ENCODE measurements around the gene MCM9. TPM values are rescaled to one million over a fixed set of nuclear protein-coding genes. Genes with fewer than 3 reads are reported as not detected.

MCM9 gene
- total and polyA plus RNA-seq, 2 of the 13 experiments (the other 11 are each of a cell fraction or from before 2014, with no cell fraction given) = 3.8 to 17.2 TPM

- 91% methylated on average over 5 of the region's 5 CpGs for WGBS (ENCODE audit: low lambda C conversion rate)
- ATAC-seq = no peak
- TF ChIP-seq ATF6 (CRISPR knock-in tag; conservative IDR thresholded peaks at IDR 0.05) = no peak
- TF ChIP-seq EP300 (IDR thresholded peaks at IDR 0.05; ENCODE audit: low read depth in 2 of 2, low read length in 2 of 2) = peak in 1 of 2 experiments; percentile 87; a peak in 1 of 4 replicates
- TF ChIP-seq EP300 (CRISPR knock-in tag; IDR thresholded peaks at IDR 0.05; ENCODE audit: borderline replicate concordance) = no peak
- TF ChIP-seq CREB1 (IDR thresholded peaks at IDR 0.05) = no peak
- TF ChIP-seq CREB1 (CRISPR knock-in tag; IDR thresholded peaks at IDR 0.05) = no peak
- TF ChIP-seq ZKSCAN8 (CRISPR knock-in tag; IDR thresholded peaks at IDR 0.05; ENCODE audit: borderline replicate concordance) = no peak
- TF ChIP-seq ZNF670 (CRISPR knock-in tag; IDR thresholded peaks at IDR 0.05; ENCODE audit: borderline replicate concordance) = no peak
- TF ChIP-seq ZMAT3 (CRISPR knock-in tag; conservative IDR thresholded peaks at IDR 0.05) = no peak
- no peak for TF ChIP-seq KDM5A (IDR thresholded peaks at IDR 0.05; ENCODE audit: borderline replicate concordance, low read length)
- TF ChIP-seq RBAK (CRISPR knock-in tag; IDR thresholded peaks at IDR 0.05) = no peak
- TF ChIP-seq PTBP1 (IDR thresholded peaks at IDR 0.05; ENCODE audit: low read depth, low read length, poor library complexity, severe bottlenecking) = no peak
- no peak for TF ChIP-seq RARA (CRISPR knock-in tag; IDR thresholded peaks at IDR 0.05)
- peak; percentile 100 for TF ChIP-seq CEBPG (CRISPR knock-in tag; IDR thresholded peaks at IDR 0.05)
- no peak for TF ChIP-seq YEATS2 (CRISPR knock-in tag; IDR thresholded peaks at IDR 0.05; ENCODE audit: borderline replicate concordance)
- peak; percentile 49; the same call in 1 of the 2 replicates for TF ChIP-seq SMC3 (IDR thresholded peaks at IDR 0.05; ENCODE audit: low read length)
- no peak for TF ChIP-seq ZNF629 (CRISPR knock-in tag; conservative IDR thresholded peaks at IDR 0.05)
- no peak for TF ChIP-seq TFAP4 (IDR thresholded peaks at IDR 0.05; ENCODE audit: borderline replicate concordance, low read depth)
- no peak for TF ChIP-seq IRF1 (CRISPR knock-in tag; IDR thresholded peaks at IDR 0.05; ENCODE audit: low read depth)
- no peak for TF ChIP-seq ARNT (IDR thresholded peaks at IDR 0.05)
- no peak for TF ChIP-seq HNRNPK (IDR thresholded peaks at IDR 0.05; ENCODE audit: low read depth, low read length, poor library complexity, severe bottlenecking)
- TF ChIP-seq GFI1 (CRISPR knock-in tag; IDR thresholded peaks at IDR 0.05; ENCODE audit: borderline replicate concordance) = no peak
- TF ChIP-seq CEBPB (IDR thresholded peaks at IDR 0.05; ENCODE audit: borderline replicate concordance, low read depth, low read length) = peak; percentile 100
- TF ChIP-seq MEIS2 (CRISPR knock-in tag; IDR thresholded peaks at IDR 0.05) = no peak
- no peak for TF ChIP-seq MED13 (CRISPR knock-in tag; IDR thresholded peaks at IDR 0.05)
These were observed 45.1 kb upstream of the MCM9 start for GRCh38 chr6:118980063-118980462.

More at GRCh38 chr6:118980063-118980462, 45.1 kb upstream of the MCM9 start:
- in situ Hi-C loops (cut with HindIII; ENCODE audit: extremely low pct_ligation_motif_present, low pct_unique_long_range_greater_than_20kb) = no loop called here
- FAIRE-seq (peak; percentile 34), DNase-seq (ENCODE audit: low spot score) (peak; percentile 21)
- Histone ChIP-seq H3K27ac (ENCODE audit: extremely low read length, insufficient read depth, low read length) (no peak overlapping the region), H3K9ac (ENCODE audit: insufficient read depth, low read depth, low read length) (no peak overlapping the region), H3K4me3 (replicated peaks in 1 of 3; ENCODE audit: insufficient read depth in 1 of 3, low read depth in 2 of 3, low read length in 3 of 3) (no peak overlapping the region), H3K79me2 (ENCODE audit: insufficient read depth, low read length) (no peaks in the 10 kb centered on the region), H3K4me2 (ENCODE audit: low read depth, low read length) (no peak overlapping the region), H3K27me3 (ENCODE audit: control insufficient read depth in 1 of 2, insufficient read depth in 2 of 2, low read length in 2 of 2) (no peaks in the 10 kb centered on the region), H2AFZ (ENCODE audit: low read length) (no peak overlapping the region), H3K4me1 (ENCODE audit: insufficient read depth, low read length) (no peaks in the 10 kb centered on the region), H3K36me3 (replicated peaks in 1 of 2; ENCODE audit: control insufficient read depth in 1 of 2, insufficient read depth in 2 of 2, low read length in 2 of 2) (no peaks in the 10 kb centered on the region), H4K20me1 (ENCODE audit: insufficient read depth, low read length) (no peaks in the 10 kb centered on the region), H3K9me3 (ENCODE audit: low read length) (no peaks in the 10 kb centered on the region)
- intact Hi-C loops (cut with micrococcal nuclease; ENCODE audit: unreplicated experiment) = no loop called here
- ChIA-PET POLR2A (no interaction called here), CTCF (ENCODE audit: low intra/inter-chr PET ratio, low total read pairs) (no interaction called here)
- BruUV-seq (replicated peaks) = no TSS peak
